Tongue (tissue), 2 donors: ENCODE measurements around the gene WDR59. TPM values are rescaled to one million over a fixed set of nuclear protein-coding genes. Genes with fewer than 3 reads are reported as not detected.
"Not testable (repeated sequence)": the region's sequence is repeated elsewhere in the genome, so short reads cannot be mapped to it uniquely, and the experiment has no call there.

Experiments used
- DNase-seq: peaks from one replicate; pipeline ENCODE4 v3.0.0-alpha.2; 2015
- total RNA-seq: library from RNA; depleted of rRNA; stranded (reverse); fragments of >200 nt; gene quantifications from one replicate; pipeline ENCODE4 v1.2.3, GENCODE V29; 2014

The WDR59 gene
- total RNA-seq, 1 donor from 2014 or later = 36.6 TPM

- DNase-seq = no peak
These were observed 9.3 kb downstream of the WDR59 start for GRCh38 chr16:74975591-74975990.

DNA sequence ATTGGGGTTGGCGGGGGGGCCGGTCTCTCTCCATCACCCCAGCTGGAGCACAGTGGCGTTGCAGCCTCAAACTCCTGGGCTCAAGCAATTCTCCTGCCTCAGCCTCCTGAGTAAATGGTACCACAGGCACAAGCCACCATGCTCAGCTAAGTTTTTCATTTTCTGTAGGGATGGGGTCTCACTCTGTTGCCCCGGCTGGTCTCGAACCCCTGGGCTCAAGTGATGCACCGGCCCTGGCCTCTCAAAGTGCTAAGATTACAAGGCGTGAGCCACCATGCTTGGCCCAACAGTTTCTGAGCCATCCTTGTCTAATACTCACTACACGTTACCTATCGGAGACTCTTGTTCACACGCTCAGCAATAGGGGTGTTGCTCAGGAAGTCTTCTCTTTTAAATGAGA is 11.6 kb downstream of the WDR59 start:
- no peak for DNase-seq

GRCh38 chr16:74954763-74955162 is 30.2 kb downstream of the WDR59 start:
- no peak for DNase-seq

GRCh38 chr16:74951681-74952080 is 33.2 kb downstream of the WDR59 start:
- DNase-seq = no peak

DNA sequence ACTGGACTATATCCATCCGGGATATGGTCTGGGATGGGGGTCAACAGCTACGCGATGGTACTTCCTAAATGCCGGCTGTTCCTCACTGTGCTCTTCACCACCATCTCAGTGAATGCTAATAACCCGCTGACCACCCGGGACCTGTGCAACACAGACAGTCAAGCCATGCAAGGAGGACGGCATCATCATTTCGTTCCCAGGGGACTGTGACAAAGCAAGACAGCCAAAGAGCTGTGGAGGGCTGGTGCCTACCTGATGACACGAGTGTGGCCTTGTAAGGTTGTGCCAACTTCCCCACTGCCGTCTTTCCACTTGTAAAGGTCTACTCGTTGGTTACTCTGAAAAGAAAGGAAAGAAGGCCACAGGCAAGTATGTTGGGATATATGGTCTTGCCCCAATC is 33.7 kb downstream of the WDR59 start:
- DNase-seq = no peak

GRCh38 chr16:74950511-74950910 is 34.4 kb downstream of the WDR59 start:
- no peak for DNase-seq

- DNase-seq = no peak
These were observed 35.6 kb downstream of the WDR59 start for GRCh38 chr16:74949309-74949708.

DNA sequence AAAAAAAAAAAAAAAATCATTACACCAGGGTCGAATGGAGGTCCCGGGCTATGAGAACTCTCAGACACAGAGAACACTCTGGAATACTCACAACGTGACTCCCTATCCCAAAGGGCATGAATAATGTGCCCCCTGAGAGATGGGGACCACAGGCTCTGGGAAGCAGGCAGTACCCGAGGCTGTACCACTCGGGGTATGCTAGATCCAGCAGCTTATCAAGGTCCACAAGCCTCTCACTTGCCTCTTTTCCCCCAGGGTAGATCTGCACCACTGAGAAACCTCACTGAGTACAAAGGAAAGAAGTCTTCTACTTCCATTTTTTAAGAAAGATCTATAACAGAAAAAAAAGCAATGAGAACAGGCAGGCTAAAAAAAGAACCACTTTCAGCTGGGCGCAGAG is 40.5 kb downstream of the WDR59 start:
- no peak for DNase-seq

DNA sequence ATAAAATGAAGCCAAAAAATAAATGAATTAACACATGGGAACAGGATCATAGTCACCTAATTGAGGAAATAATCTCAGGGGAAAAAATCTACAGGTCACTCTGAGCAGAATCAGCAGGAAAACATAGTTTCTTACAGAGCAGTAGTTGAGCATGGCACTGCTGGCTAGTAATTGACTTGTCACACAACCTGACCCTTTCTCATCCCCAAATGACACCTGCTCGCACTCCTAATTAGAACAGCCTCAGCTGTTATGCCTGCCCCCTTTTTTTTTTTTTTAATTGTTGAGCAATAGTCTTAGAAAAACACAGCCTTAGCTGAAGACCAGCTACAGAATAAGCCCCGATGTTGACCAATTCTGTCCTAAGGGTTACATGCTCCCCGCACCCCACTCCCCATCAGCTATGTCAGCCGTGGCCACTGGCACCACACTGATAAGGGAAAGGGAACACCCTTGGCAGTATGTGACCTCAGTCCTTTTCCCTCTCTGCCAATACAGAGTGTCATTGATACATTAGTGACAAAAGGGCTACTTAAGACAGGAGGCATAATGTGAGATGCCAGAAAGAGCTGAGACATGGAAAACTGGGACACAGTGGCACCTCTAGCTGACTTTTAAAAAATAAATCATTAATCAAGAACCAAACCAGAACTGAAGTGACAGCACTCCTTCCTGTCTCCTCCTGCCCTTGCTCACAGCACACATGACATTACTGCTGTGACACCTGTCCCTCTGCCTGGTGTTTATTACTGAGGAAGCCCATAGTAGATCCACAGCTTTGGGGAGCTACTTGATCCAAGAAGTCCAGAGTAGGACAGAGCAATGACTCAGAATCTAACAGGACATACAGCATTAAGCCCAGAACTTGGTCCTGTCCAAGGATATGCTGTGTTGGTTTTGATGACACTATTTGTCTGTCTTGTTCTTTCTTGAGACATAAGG is 41.7 kb downstream of the WDR59 start:
- no peak for DNase-seq

GRCh38 chr16:74942566-74942965 is 42.4 kb downstream of the WDR59 start:
- no peak for DNase-seq

DNA sequence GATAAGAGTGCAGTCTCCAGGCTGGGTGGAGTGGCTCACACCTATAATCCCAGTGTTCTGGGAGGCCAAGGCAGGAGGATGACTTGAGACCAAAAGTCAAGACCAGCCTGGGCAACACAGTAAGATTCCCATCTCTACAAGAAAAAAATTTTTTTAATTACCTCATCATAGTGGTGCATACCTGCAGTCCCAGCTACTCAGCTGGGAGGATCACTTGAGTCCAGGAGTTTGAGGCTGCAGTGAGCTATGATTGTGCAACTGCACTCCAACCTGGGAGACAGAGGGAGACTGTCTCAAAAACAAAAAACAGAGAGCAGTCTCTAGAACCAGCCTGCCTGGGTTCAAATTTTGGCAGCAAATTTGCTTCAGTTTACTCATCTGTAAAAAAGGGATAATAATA is 45.2 kb downstream of the WDR59 start:
- no peak for DNase-seq

DNA sequence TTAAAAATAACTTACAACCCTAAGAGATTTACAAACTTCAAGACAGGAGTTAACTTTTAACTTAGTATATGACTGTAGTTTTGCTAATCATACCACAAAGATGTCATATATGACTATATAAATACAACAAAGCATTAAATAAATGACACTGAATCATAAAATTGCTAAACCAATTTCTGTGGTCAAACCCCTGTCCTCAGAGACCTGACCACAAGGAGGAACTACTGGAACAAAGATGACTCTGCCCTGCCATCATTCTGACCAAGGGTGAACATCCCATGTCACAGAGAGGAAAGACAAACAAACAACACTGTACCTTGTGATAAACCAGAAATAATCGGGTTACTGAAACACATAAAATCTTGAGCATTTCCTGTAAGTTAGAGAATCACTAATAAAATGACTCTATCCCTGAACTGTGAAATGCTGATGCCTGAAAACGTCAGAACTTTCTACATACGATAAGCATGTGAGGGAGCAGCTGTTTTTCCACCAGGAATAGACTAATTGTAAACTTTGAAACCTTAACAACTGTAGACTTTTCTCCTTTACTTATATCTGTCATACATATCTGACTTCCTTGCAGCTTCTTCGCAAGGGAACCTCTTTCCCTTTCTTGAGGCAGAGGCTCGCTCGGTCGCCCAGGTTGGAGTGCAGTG is 47.9 kb downstream of the WDR59 start:
- no peak for DNase-seq

GRCh38 chr16:74931445-74931844 is 53.5 kb downstream of the WDR59 start:
- DNase-seq = no peak

- DNase-seq = no peak
These were observed 55.3 kb downstream of the WDR59 start for GRCh38 chr16:74929636-74930035.

DNA sequence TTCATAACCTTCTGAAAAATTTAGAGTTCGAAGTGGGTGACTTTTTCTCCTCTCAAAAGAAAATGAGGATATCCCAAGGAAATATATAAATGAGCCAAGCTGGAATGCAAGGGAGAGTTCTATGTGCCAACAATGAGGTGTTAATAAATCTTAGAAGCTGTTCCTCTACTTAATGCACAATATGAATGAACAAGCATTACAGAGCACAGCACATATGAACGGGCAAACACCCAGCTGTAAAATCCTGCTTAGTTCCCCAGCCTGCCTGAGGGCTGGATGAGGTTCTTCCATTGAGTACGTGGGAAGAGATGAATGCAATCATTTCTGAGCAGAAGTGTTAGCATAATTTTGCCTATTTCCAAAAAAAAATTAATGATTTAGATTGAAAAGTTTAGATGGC is 58.1 kb downstream of the WDR59 start:
- DNase-seq = no peak

DNA sequence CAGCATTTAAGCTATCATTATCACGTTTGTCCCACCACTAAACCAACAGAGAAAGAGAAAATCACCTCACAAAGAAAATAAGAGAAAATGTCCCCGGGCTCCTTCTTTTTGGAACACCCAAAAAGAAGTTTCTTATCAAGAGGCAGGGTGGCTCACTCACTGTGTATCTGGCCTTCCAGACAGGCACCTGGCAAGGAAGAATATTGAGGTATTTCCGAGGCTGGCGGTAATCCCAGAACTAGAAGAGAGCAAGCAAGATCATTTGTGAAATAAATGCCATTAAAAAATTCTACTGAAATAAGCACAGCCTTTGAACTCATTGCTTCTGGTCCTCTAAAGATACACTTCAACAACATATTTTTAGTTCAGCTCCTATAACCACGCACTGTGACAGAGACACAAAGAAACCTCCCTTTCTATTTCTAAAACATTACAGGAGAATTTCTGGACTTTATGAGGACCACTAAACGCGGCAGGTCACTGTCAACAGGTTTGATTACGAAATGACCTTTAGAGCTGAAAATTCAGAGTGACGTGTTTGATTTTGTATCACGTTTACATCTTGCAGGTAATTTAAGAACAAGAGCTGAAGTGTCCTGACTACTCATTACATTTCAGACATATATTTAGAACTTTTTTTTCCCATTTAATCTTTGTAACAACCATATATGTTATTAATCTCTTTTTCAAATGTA is 61.0 kb downstream of the WDR59 start:
- no peak for DNase-seq

DNA sequence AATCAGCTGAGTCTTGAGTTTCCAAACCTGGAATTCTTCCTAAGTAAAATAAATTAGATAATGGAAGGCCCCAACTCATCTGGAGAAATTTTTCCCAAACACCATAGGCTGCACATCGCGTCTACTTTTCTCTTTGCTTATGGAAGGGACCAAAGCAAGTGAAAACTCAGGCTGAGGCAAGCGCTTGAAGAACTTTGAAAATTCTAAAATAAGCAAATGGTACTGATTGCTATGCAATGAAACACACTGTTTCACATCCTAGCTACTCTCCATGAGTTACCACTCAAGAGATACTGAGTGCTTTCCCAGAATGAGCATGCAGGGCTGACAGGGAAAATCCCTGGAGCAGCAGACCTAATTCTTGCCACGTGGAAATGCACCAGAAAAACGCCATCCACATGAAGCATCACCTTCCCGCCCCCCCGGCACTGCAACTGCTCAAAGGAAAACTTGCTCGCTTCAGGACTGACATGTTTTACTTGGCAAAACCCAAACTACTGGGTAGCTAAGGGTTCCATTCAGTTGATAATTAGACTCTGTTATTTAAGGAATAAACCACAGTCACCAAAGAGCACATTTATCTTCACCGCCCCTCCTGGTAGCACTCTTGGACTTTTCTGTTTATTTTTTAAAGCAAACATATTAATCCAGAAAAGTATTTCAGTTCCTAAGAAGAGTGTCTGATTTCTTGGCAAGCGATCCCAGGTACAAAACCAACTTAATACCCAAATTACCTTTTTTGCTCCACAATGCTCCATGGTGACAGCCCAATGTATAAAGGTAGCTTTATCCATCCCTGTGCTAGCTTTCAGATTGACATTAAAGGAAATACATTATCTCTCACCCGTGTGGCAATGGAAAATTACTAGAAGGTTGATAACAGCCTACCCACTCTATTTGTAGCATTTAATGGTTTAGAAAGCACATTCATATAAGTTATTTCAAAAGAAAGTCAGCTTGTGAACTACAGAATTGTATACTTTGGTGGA is 62.5 kb downstream of the WDR59 start:
- DNase-seq = peak; percentile 42

GRCh38 chr16:74921051-74921450 is 63.9 kb downstream of the WDR59 start:
- no peak for DNase-seq

DNA sequence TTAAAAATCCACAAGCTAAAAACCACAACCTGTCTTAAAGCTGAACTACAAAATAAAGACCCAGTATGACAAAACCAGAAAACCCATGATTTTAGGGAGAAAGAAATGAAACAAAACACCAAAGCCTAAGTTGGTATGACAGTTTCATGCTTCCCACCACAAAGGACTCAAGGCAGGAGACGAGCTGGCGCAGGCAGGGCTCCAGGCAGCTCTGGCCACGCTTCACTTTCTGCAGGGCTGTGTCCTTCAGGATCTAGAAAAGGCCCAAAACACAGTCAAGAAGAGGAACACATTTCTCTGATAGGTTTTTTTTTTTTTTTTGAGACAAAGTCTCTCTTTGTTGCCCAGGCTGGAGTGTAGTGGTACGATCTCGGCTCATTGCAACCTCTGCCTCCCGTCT is 75.3 kb downstream of the WDR59 start:
- DNase-seq = no peak

DNA sequence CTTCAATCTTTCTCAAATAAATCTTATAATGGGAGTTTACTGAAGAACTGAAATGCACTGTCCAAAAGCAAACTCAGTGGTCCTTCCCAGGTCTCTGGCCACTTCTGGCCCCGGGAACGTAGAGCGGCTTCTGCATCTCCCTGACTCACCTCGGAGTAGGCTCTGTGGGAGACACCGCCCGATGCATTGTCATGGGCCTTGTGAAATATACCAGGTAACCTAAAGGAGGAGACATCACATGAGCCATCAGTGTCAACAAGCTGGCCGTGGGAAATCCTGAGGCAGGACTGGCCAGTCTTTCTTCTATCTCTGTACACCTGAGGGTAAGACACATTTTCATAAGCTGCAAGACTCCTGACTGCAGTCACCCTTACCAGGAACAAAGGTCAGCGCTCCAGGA is 76.2 kb downstream of the WDR59 start:
- not testable (repeated sequence) for DNase-seq

DNA sequence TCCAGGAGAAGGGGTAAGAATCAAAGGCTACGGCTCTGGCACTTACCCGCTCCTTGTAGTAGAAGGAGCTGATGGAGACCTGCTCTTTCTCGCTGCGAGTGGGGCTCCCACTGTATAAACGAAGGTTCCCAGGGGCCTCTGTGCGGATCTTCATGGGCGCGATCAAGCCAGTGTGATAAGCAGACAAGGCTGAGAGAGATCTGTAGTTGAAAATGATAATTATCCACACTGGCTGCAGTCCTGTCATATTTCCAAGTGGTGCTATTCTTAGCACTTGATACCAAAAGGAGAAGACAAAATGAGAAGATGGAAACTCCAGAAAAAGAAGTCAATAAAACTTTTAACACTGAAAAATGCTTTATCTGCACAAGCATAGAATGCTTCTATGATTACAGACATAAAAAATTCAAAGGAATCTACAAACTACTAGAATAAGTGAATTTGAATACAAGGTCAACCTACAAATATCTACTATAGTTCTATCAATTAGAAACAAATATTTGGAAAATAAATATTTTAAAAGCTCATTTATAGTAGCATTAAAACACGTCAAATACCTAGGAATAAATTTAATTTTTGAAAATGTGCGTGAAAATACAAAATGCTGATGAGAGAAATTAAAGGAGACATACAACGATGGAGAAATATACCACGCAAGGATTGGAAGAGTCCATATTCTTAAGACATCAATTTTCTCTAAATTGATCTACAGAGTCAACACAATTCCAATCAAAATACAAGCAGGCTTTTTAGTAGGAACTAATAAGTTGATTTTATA is 80.8 kb downstream of the WDR59 start:
- DNase-seq = no peak
